ENCODE data around the gene CORO2B. TPM values are rescaled to one million over a fixed set of nuclear protein-coding genes. Genes with fewer than 3 reads are reported as not detected.

The CORO2B gene
- polyA plus RNA-seq, 3 donors: 22.2 to 25.3 (median 23.9) TPM

GRCh38 chr15:68565234-68565633 lies 13.6 kb upstream of the CORO2B start:
- no peak for DNase-seq (ENCODE audit: extremely low read depth in 1 of 11, low read depth in 9 of 11, low spot score in 4 of 11)

GRCh38 chr15:68565726-68566125 lies 13.1 kb upstream of the CORO2B start:
- no peak for DNase-seq (ENCODE audit: extremely low read depth in 1 of 11, low read depth in 9 of 11, low spot score in 4 of 11)

GRCh38 chr15:68566377-68566954 lies 12.3 kb upstream of the CORO2B start:
- no peak for DNase-seq (ENCODE audit: extremely low read depth in 1 of 11, low read depth in 9 of 11, low spot score in 4 of 11)

GRCh38 chr15:68567345-68567744 lies 11.4 kb upstream of the CORO2B start:
- DNase-seq (ENCODE audit: extremely low read depth in 1 of 11, low read depth in 9 of 11, low spot score in 4 of 11): no peak

GRCh38 chr15:68570974-68571373 lies 7.8 kb upstream of the CORO2B start:
- no peak for DNase-seq (ENCODE audit: extremely low read depth in 1 of 11, low read depth in 9 of 11, low spot score in 4 of 11)

DNA sequence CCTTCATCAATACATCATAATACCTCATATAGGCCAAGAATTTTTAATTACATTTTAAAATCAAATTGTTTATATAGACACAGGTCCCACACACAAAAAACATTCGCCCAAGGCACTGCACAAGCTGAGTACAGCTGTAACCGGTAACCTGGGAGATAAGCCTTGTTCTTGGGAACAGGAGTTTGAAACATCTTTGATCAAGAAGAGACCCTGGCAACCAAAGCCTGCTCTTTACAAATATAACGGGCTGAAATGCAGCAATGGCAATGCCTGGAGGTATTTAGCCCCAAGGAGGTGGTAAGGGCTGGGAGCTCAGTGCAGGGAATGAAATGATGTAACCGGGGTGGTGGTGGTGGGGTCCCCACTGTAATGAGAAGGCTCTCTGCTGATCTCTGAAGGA lies 7.2 kb upstream of the CORO2B start:
- no peak for DNase-seq (ENCODE audit: extremely low read depth in 1 of 11, low read depth in 9 of 11, low spot score in 4 of 11)

- DNase-seq (ENCODE audit: extremely low read depth in 1 of 11, low read depth in 9 of 11, low spot score in 4 of 11): no peak
Measured at GRCh38 chr15:68572309-68572708, 6.5 kb upstream of the CORO2B start.

DNA sequence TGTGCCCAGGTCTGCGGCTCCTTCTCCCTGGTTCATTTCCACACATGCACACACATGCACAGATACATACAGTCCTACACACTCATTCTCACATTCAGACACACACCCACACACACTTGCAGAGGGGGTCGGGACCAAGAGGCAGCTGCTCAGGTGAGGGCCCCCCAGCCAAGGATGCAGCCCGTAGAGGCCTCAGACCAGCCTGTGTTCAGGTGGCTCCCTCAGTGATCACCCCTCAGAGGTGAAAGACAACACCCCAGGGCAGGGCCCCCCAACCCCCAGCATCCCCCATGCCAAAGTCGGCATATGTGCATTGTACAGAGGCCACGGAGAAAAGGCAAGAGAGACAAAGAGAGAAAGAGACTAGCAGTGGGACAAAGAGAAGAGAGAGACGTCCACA lies 5.9 kb upstream of the CORO2B start:
- DNase-seq (ENCODE audit: extremely low read depth in 1 of 11, low read depth in 9 of 11, low spot score in 4 of 11): no peak

DNA sequence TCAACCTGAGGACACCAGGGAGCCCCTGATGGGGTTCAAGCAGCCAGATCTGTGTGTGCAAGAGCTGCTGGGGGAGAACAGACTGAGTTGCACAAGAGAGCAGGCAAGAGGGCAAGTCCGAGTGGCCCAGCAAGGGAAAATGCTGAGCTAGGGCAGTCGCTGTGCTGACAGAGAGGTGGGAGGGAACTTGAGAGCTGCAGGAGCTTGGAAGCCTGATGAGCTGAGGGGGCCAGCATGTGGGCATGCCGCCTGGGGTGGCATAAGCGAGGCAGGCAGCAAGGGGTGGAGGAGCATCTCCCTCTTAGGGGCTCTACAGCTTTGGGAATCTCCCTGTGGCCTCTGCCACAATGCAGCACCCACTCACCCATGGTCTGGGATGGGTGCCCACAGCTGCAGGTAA lies 4.7 kb upstream of the CORO2B start:
- no peak for DNase-seq (ENCODE audit: extremely low read depth in 1 of 11, low read depth in 9 of 11, low spot score in 4 of 11)

DNA sequence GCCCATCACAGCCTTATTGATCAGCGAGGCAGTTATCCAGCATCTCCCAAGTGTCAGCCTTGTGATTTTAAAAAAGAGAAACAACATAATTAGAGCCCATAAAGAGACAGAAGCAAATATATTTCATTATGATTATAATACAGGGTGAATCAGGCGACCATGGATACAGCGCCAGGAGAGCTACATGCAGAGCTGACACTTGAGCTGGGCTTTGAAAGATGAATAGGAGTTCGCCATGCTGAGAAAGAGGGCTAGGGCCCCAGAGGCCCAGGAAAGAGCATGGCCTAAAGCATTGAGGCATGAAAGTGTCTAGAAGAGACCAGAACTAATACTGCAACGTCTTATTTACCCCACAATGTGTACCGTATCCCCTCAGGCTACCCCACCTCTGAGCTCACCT lies 4.2 kb upstream of the CORO2B start:
- no peak for DNase-seq (ENCODE audit: extremely low read depth in 1 of 11, low read depth in 9 of 11, low spot score in 4 of 11)

- no peak for DNase-seq (ENCODE audit: extremely low read depth in 1 of 11, low read depth in 9 of 11, low spot score in 4 of 11)
Measured at GRCh38 chr15:68576235-68576892, 2.4 kb upstream of the CORO2B start.

GRCh38 chr15:68578175-68578979 lies 416 bp upstream of the CORO2B start:
- peak in 4 of 11 donors; percentile 48 to 65 (median 53) for DNase-seq (ENCODE audit: extremely low read depth in 1 of 11, low read depth in 9 of 11, low spot score in 4 of 11)

- no peak for DNase-seq (ENCODE audit: extremely low read depth in 1 of 11, low read depth in 9 of 11, low spot score in 4 of 11)
Measured at GRCh38 chr15:68580026-68580882, 1.5 kb downstream of the CORO2B start.

DNA sequence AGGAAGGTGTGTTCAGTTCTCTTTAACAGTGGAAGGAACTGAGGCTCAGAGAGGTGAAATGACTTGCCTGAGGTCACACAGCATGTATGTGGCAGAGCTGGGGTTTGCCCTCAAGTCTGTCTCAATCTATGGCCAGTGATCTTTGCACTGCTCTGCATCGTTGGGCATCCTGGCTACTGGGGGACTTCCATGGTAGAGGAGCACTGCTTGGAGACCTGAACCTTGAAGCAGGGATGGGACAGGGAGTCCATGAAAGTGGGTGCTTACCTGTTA lies 2.0 kb downstream of the CORO2B start:
- DNase-seq (ENCODE audit: extremely low read depth in 1 of 11, low read depth in 9 of 11, low spot score in 4 of 11): no peak

DNA sequence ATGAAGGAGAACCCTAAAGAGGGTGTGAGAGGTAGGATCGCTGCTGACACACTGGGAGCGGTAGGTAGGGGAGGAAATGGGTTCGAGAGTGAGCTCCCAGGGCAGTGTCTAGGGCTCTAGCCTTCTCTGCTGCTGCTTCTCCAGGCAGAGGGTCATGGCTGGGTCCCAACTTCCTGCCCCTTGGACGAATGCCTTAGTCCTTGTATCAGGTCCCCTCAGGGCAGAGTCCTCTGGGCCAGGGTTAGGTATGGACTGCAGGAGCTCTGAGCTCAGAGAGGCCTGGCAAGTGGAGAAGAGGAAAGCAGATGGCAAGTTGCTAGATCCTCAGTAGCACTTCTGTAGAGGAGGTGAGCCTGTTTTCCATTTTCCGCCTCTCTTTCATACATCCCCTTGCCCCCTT lies 2.9 kb downstream of the CORO2B start:
- no peak for DNase-seq (ENCODE audit: extremely low read depth in 1 of 11, low read depth in 9 of 11, low spot score in 4 of 11)

GRCh38 chr15:68582236-68582635 lies 3.4 kb downstream of the CORO2B start:
- no peak for DNase-seq (ENCODE audit: extremely low read depth in 1 of 11, low read depth in 9 of 11, low spot score in 4 of 11)

DNA sequence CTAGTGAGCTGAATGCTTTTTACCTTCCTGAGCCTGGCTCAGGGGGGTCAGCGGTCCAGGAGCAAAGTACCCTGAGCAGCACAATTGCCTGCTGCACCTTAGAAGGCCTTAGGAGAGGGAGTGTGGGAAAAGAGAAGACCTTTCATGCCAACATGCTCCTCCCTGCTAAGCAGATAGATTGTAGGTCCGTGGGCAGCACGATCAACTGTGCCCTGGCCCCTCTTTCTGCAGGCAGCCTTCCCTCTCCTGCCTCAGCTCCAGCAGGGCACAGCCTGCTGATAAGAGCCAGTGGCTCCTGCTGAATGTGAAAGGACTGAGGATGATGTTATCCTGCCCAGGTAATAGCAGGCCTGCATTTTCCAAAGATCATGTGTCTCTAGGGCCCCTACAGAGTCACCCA lies 4.1 kb downstream of the CORO2B start:
- no peak for DNase-seq (ENCODE audit: extremely low read depth in 1 of 11, low read depth in 9 of 11, low spot score in 4 of 11)

DNA sequence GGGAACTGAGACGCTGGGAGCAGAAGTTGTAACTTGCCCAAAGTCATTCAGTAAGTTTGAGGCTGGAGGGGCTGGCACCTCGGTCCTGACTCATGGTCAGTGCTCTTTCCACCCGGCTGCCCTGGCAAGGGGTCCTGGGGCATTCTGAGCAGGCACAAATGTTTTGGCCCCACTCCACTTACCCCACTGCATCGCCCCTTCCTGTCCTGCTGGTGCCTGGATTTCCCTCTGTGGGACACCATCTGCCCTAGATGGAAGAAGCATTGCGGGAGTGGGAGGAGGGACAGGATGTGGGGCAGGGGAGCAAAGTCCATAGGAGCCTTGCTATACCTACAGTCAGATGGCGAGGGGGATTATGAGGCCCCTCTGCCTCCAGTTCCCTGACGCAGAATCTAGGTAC lies 4.5 kb downstream of the CORO2B start:
- DNase-seq (ENCODE audit: extremely low read depth in 1 of 11, low read depth in 9 of 11, low spot score in 4 of 11): no peak

GRCh38 chr15:68583936-68584755 lies 5.4 kb downstream of the CORO2B start:
- DNase-seq (ENCODE audit: extremely low read depth in 1 of 11, low read depth in 9 of 11, low spot score in 4 of 11): no peak
